Stomach (tissue), 9 donors: ENCODE measurements around the gene AKAP13. TPM values are rescaled to one million over a fixed set of nuclear protein-coding genes. Genes with fewer than 3 reads are reported as not detected.

Experiments
- DNase-seq, 2 donors: peaks; one replicate each; pipeline versions ENCODE4 v3.0.0 to v3.0.0-alpha.2; 2013 to 2019
- H3K27ac ChIP-seq, 5 donors: fragments of 200-600 bp in 4 of 5; sonication (generic) in 4 of 5; one replicate each; pipeline ENCODE4 v1.5.1; 2013 to 2019; ENCODE audit warnings: mild to moderate bottlenecking in 1 of 5, moderate library complexity in 1 of 5
- H3K27me3 ChIP-seq, 3 donors: fragments of 200-600 bp; sonication (generic); one replicate each; pipeline ENCODE4 v1.5.1; 2017 to 2019; ENCODE audit warnings: mixed run types in 1 of 3
- H3K36me3 ChIP-seq, 4 donors: fragments of 200-600 bp; sonication (generic); 1 replicate in 3 of 4; 2 replicates in 1 of 4; pipeline ENCODE4 v1.5.1; 2016 to 2019
- H3K4me1 ChIP-seq, 4 donors: fragments of 200-600 bp; sonication (generic); one replicate each; pipeline ENCODE4 v1.5.1; 2016 to 2019
- H3K4me3 ChIP-seq, 4 donors: fragments of 200-600 bp; sonication (generic) in 3 of 4; one replicate each; pipeline ENCODE4 v1.5.1; 2016 to 2019; ENCODE audit warnings: mild to moderate bottlenecking in 1 of 4
- H3K9me3 ChIP-seq, 4 donors: fragments of 200-600 bp; sonication (generic); one replicate each; pipeline ENCODE4 v1.5.1; 2016 to 2019
- CTCF ChIP-seq, 7 experiments: fragments of 450-650 bp in 4 of 7; fragments of 200-600 bp in 3 of 7; sonication (generic) in 3 of 7; IDR thresholded peaks; one replicate each; pipeline ENCODE4 v1.5.1; 2016 to 2019; ENCODE audit warnings: antibody characterized with exemption in 7 of 7, control low read depth in 2 of 7, mild to moderate bottlenecking in 1 of 7
- EP300 ChIP-seq: sonication (generic); formaldehyde crosslinking; IDR thresholded peaks from one replicate; pipeline ENCODE4 v1.6.1; 2017; ENCODE audit warnings: antibody characterized with exemption
- POLR2A ChIP-seq, 4 donors: fragments of 450-650 bp; IDR thresholded peaks; one replicate each; pipeline ENCODE4 v1.6.1; 2016; ENCODE audit warnings: antibody characterized with exemption in 4 of 4, control low read depth in 2 of 4, mild to moderate bottlenecking in 1 of 4, moderate library complexity in 1 of 4
- POLR2AphosphoS5 ChIP-seq, 3 donors: sonication (generic); formaldehyde crosslinking; IDR thresholded peaks; one replicate each; pipeline ENCODE4 v1.6.1; 2016; ENCODE audit warnings: antibody characterized with exemption in 3 of 3
- WGBS, 5 donors: extraction: QIAGEN DNeasy Blood & Tissue Kit in 3 of 5; methylation state at CpG; one replicate each; pipeline versions ENCODE4 v1.1.5 to v1.1.7; 2013 to 2018; 5-methylcytosine and 5-hydroxymethylcytosine counted together
- intact Hi-C: fragments of 100-400 bp; cut with DNase I; formaldehyde crosslinking; loops from one replicate; pipeline ENCODE4 v1.15.1; 2023; ENCODE audit warnings: low total_unique reads
- polyA plus RNA-seq, 3 donors: library from polyadenylated mRNA; stranded (reverse); fragments of 200-250 nt; gene quantifications; one replicate each; pipeline ENCODE4 v1.2.3, GENCODE V29; 2013
- total RNA-seq, 5 donors: library from RNA; depleted of rRNA; stranded (reverse); fragments of >200 nt; gene quantifications; one replicate each; pipeline versions ENCODE4 v1.1.0 to v1.2.3, GENCODE V29; 2014 to 2016
- donor health status: healthy with polysubstance abuse.
- donor health status: Bipolar disorder and iron deficiency.
- donor health status: healthy.

AKAP13 gene
- total and polyA plus RNA-seq, 8 donors = 33.1 to 395 (median 138) TPM

GRCh38 chr15:85704066-85704465 lies 323.7 kb downstream of the AKAP13 start:
- H3K36me3 ChIP-seq = peaks cover 0 to 32% (median 20%) of the 10 kb centered on the region in 4 donors
- no peaks in the 10 kb centered on the region for H3K9me3 ChIP-seq
- H3K27me3 ChIP-seq = no peaks in the 10 kb centered on the region
- intact Hi-C loops = no loop called here
- H3K4me1 ChIP-seq = peaks cover 59 to 77% (median 71%) of the 10 kb centered on the region in 4 donors
- H3K27ac ChIP-seq = peak overlapping the region; percentile 70 to 93 (median 86)
- TF ChIP-seq POLR2AphosphoS5 (IDR thresholded peaks at IDR 0.05) (no peak), EP300 (no peak), POLR2A (IDR thresholded peaks at IDR 0.05) (no peak), CTCF (IDR thresholded peaks at IDR 0.05) (no peak)
- no peak for DNase-seq
- 16 to 51% (median 29%) methylated on average over 4 of the region's 4 CpGs for WGBS, 5 donors
- no peak overlapping the region for H3K4me3 ChIP-seq

DNA sequence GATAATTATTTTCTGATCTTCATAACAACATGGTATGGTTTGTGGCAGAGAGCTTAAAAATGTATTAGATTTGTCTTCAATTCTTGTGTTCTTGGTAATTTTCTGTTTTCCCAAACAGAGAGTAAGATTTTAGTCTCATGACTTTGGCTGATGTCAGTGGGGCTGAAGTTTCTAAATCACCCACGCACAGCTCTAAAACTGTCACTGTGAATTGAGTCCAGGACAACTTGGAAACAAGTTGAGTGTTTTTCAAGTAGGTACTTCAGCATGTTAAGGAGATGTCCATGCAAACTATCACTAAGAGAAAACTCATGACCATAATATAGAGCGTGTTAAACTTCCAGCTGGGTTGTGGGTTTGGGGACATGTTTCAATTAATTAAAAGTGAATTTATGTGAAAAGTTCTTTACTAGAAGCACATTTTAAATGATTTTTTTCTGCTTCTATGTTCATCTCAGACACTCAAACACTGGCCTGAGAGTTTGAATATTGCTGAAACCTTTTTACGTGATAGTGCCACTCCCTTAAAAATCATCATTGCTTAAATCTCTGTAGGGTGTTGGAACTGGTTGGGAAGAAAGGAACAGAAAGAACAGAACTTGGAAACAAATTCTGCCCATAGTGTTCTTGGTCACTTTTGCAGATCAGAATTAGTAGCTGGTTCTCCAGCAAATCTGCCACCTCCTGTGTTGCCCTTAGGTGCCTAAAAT lies 324.5 kb downstream of the AKAP13 start:
- H3K4me1 ChIP-seq = peaks cover 60 to 85% (median 74%) of the 10 kb centered on the region in 4 donors
- WGBS, 5 donors = 67 to 72% (median 71%) methylated on average over 3 of the region's 3 CpGs
- no peak for TF ChIP-seq CTCF (IDR thresholded peaks at IDR 0.05)
- H3K27me3 ChIP-seq = no peaks in the 10 kb centered on the region
- H3K27ac ChIP-seq = peak overlapping the region in 4 of 5 donors; percentile 82 to 93 (median 87)
- peaks cover under 1 to 37% (median 24%) of the 10 kb centered on the region in 4 donors for H3K36me3 ChIP-seq
- H3K9me3 ChIP-seq = no peaks in the 10 kb centered on the region
- no peak overlapping the region for H3K4me3 ChIP-seq
- DNase-seq = no peak
- intact Hi-C loops = no loop called here

DNA sequence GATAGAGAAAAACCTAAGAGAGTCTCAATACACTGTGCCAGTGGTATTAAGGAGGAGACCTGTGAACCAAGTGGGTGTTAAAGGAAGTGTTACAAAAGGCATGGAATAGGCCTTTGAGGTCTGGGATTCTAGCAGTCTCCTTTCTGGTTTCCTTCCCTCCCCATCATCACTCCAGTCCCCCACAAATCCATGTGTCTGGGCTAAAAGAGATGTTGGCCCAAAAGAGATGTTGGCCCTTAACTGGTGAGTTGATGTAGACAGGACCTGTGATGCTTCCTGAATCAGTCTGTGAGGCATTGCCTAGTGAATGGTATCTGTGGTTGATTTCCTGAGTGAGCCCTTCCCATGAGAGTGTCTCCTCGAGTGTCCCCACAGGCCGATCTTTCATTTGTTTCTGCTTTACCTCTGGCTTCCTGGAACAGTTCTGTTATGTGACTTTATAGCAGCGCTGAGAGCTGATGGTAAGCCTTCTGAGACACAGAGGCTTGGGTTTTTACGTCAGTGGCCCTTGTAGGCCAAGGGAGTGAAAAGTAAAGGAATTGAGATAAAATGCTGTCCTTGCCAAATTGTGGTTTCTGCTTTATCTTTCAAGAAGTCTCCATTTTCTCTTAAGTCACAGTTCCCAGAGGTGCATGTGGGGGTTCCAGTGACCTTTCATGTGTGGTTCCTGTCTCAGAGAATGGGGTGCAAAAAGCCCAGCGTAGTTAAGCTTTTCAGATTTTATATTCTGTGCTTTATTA lies 326.5 kb downstream of the AKAP13 start:
- WGBS, 5 donors = 7 to 29% (median 9%) methylated on average over 5 of the region's 5 CpGs
- no peaks in the 10 kb centered on the region for H3K27me3 ChIP-seq
- TF ChIP-seq EP300 = no peak
- no peak for TF ChIP-seq POLR2A (IDR thresholded peaks at IDR 0.05)
- peak; percentile 33 to 50 (median 35) for TF ChIP-seq POLR2AphosphoS5 (IDR thresholded peaks at IDR 0.05)
- TF ChIP-seq CTCF (IDR thresholded peaks at IDR 0.05) = no peak
- peak overlapping the region; percentile 8 to 25 (median 20) for H3K4me3 ChIP-seq
- peak in 1 of 2 donors; percentile 77 for DNase-seq
- peak overlapping the region; percentile 82 to 93 (median 86) for H3K27ac ChIP-seq
- peaks cover 57 to 82% (median 71%) of the 10 kb centered on the region in 4 donors for H3K4me1 ChIP-seq
- intact Hi-C loops = no loop called here
- peaks cover 14 to 39% (median 33%) of the 10 kb centered on the region in 4 donors for H3K36me3 ChIP-seq
- H3K9me3 ChIP-seq = no peaks in the 10 kb centered on the region

DNA sequence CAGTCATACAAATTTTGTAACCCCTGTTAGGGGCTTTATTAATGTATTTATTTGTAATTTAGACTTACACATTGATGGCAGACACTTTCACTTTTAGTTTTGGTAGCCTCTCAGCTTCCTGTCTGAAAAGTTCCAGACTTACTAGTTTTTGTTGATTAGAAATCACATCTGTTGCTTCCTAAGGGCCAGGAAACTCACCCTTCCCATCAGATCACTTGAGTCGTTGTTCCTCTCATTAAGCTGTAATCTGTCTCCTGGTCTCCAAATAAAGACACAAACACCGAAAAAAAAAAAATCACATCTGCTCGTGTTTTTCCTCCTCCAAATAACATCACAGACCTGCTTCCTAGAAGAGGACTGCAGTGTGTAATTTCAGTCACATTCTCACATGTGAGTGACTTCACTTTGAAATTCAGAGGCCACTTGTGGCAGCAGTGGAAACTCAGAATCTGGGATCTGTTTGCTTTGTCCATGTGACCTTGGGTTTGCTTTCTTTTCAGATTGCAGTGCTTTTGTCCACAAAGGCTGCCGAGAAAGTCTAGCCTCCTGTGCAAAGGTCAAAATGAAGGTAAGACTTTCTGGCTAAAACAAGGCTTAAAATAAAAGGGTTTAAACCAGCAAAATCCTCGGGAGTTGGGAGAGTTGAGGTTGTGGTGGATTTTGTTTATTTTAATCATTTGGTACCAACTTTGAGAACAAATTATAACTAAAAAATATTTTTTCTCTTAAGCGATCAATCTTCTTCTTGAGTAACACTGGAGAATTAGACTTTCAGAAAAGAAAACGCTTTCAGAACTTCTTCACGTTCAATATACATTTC lies 327.3 kb downstream of the AKAP13 start:
- Histone ChIP-seq H3K27ac (peak overlapping the region; percentile 82 to 93 (median 88)), H3K9me3 (no peaks in the 10 kb centered on the region), H3K4me3 (peak overlapping the region; percentile 8 to 25 (median 20)), H3K27me3 (no peaks in the 10 kb centered on the region), H3K36me3 (peaks cover 20 to 45% (median 41%) of the 10 kb centered on the region in 4 donors), H3K4me1 (peaks cover 50 to 74% (median 63%) of the 10 kb centered on the region in 4 donors)
- peak; percentile 49 to 91 for DNase-seq
- intact Hi-C loops = no loop called here
- WGBS, 5 donors = 16 to 24% (median 20%) methylated on average over 8 of the region's 8 CpGs
- no peak for TF ChIP-seq EP300
- peak; percentile 54 to 80 (median 73) for TF ChIP-seq POLR2AphosphoS5 (IDR thresholded peaks at IDR 0.05)
- no peak for TF ChIP-seq CTCF (IDR thresholded peaks at IDR 0.05)
- no peak for TF ChIP-seq POLR2A (IDR thresholded peaks at IDR 0.05)
